SK-N-SH (cell line): Measurements from ENCODE around the gene TPH1. TPM values are rescaled to one million over a fixed set of nuclear protein-coding genes. Genes with fewer than 3 reads are reported as not detected.

Source experiments
- CTCF ChIA-PET: fragments of 300-600, 350-600 bp; formaldehyde crosslinking; extraction: SDS; loops from one replicate; lab custom pipeline; 2021; lab: Yijun Ruan, JAX
- POLR2A ChIA-PET: fragments of 350-600 bp; sonication (Branson Sonifier 250); formaldehyde crosslinking; extraction: SDS; loops from one replicate; lab custom pipeline; 2020; ENCODE audit warnings: antibody characterized with exemption, inconsistent platforms; lab: Yijun Ruan, JAX
- DNase-seq: peaks from one replicate; pipeline ENCODE4 v3.0.0; 2012
- H2AFZ ChIP-seq: fragments of 200-600 bp; sonication (generic); 2 replicates; pipeline ENCODE4 v1.8.1; 2016; ENCODE audit warnings: antibody characterized with exemption, mild to moderate bottlenecking, low read depth
- H3F3A ChIP-seq: fragments of 200-600 bp; sonication (generic); replicated peaks from 2 replicates; pipeline ENCODE3; 2016; ENCODE audit warnings: antibody characterized with exemption, mild to moderate bottlenecking; ENCODE audit not compliant: insufficient read depth
- H3K27ac ChIP-seq, 2 experiments: fragments of 200-500 bp in 1 of 2; fragments of 200-600 bp in 1 of 2; sonication (Bioruptor generic) in 1 of 2; sonication (generic), shearing (Covaris generic) in 1 of 2; 2 replicates each; pipeline versions ENCODE4 v1.5.1 to v1.6.1; 2014 to 2016; ENCODE audit warnings: low read depth in 2 of 2, inconsistent platforms in 1 of 2, low read length in 1 of 2, mild to moderate bottlenecking in 1 of 2, mixed read lengths in 1 of 2
- H3K27me3 ChIP-seq: fragments of 200-600 bp; sonication (generic), shearing (Covaris generic); 2 replicates; pipeline ENCODE4 v1.6.1; 2016; ENCODE audit warnings: mixed run types; ENCODE audit not compliant: insufficient read depth
- H3K36me3 ChIP-seq, 2 experiments: fragments of 200-500 bp in 1 of 2; fragments of 200-600 bp in 1 of 2; sonication (Bioruptor generic) in 1 of 2; sonication (generic) in 1 of 2; replicated peaks in 1 of 2; 2 replicates each; pipeline versions ENCODE3 to v1.5.1; 2014 to 2016; ENCODE audit warnings: low read length in 1 of 2, mild to moderate bottlenecking in 1 of 2; ENCODE audit not compliant: insufficient read depth in 2 of 2, control insufficient read depth in 1 of 2
- H3K4me1 ChIP-seq, 2 experiments: fragments of 200-500 bp in 1 of 2; fragments of 200-600 bp in 1 of 2; sonication (Bioruptor generic) in 1 of 2; sonication (generic), shearing (Covaris generic) in 1 of 2; 2 replicates each; pipeline versions ENCODE4 v1.5.1 to v1.6.1; 2014 to 2016; ENCODE audit warnings: low read depth in 1 of 2, low read length in 1 of 2, mixed run types in 1 of 2; ENCODE audit not compliant: insufficient read depth in 2 of 2, control insufficient read depth in 1 of 2
- H3K4me2 ChIP-seq: fragments of 200-600 bp; sonication (generic), shearing (Covaris generic); 2 replicates; pipeline ENCODE4 v1.6.1; 2017; ENCODE audit warnings: mixed run types
- H3K4me3 ChIP-seq, 2 experiments: fragments of 200-500 bp in 1 of 2; fragments of 200-600 bp in 1 of 2; sonication (Bioruptor generic) in 1 of 2; sonication (generic), shearing (Covaris generic) in 1 of 2; 2 replicates each; pipeline versions ENCODE4 v1.5.1 to v1.8.1; 2014 to 2016; ENCODE audit warnings: low read depth in 2 of 2, inconsistent platforms in 1 of 2, low read length in 1 of 2, mild to moderate bottlenecking in 1 of 2, mixed read lengths in 1 of 2, moderate library complexity in 1 of 2
- H3K79me2 ChIP-seq: fragments of 200-600 bp; sonication (generic); 2 replicates; pipeline ENCODE4 v1.8.1; 2017; ENCODE audit warnings: mild to moderate bottlenecking; ENCODE audit not compliant: insufficient read depth
- H3K9ac ChIP-seq: fragments of 200-600 bp; sonication (generic); 2 replicates; pipeline ENCODE4 v1.6.1; 2017; ENCODE audit warnings: mixed run types
- H3K9me2 ChIP-seq: fragments of 200-600 bp; sonication (generic); 2 replicates; pipeline ENCODE4 v1.6.1; 2017; ENCODE audit warnings: mixed run types
- H3K9me3 ChIP-seq: fragments of 200-600 bp; sonication (generic); 2 replicates; pipeline ENCODE4 v1.6.1; 2017; ENCODE audit warnings: mixed run types, mild to moderate bottlenecking, moderate library complexity
- H4K20me1 ChIP-seq: fragments of 200-600 bp; sonication (generic); 2 replicates; pipeline ENCODE4 v1.6.1; 2017; ENCODE audit warnings: mild to moderate bottlenecking, mixed run types; ENCODE audit not compliant: insufficient read depth
- CHD2 ChIP-seq: fragments of 150-350 bp; IDR thresholded peaks from 2 replicates; pipeline ENCODE4 v1.6.1; 2018; ENCODE audit warnings: low read length; ENCODE audit not compliant: partially characterized antibody
- CTCF ChIP-seq: fragments of 200-600 bp; sonication (generic); IDR thresholded peaks from 2 replicates; pipeline ENCODE4 v1.6.1; 2017; ENCODE audit warnings: antibody characterized with exemption, mild to moderate bottlenecking, moderate library complexity
- ELF1 ChIP-seq: IDR thresholded peaks from 2 replicates; pipeline ENCODE4 v1.4.0; 2012
- FOXM1 ChIP-seq: IDR thresholded peaks from 2 replicates; pipeline ENCODE4 v1.4.0; 2012; ENCODE audit warnings: low read depth, mild to moderate bottlenecking
- GABPA ChIP-seq: IDR thresholded peaks from 2 replicates; pipeline ENCODE4 v1.4.0; 2012; ENCODE audit warnings: low read depth, mild to moderate bottlenecking
- GATA2 ChIP-seq: sonication (generic); formaldehyde crosslinking; IDR thresholded peaks from 2 replicates; pipeline ENCODE4 v1.5.0; 2020; ENCODE audit warnings: mild to moderate bottlenecking, missing genetic modification reagents
- JUND ChIP-seq: IDR thresholded peaks from 2 replicates; pipeline ENCODE4 v1.4.0; 2012
- MEF2A ChIP-seq: IDR thresholded peaks from 2 replicates; pipeline ENCODE4 v1.4.0; 2012; ENCODE audit warnings: low read depth, borderline replicate concordance
- POLR2AphosphoS5 ChIP-seq: IDR thresholded peaks from 2 replicates; pipeline ENCODE4 v1.6.1; 2012; ENCODE audit warnings: low read depth, low read length
- RAD21 ChIP-seq: IDR thresholded peaks from 2 replicates; pipeline ENCODE4 v1.6.1; 2012; ENCODE audit warnings: mild to moderate bottlenecking, low read length
- REST ChIP-seq: IDR thresholded peaks from 2 replicates; pipeline ENCODE4 v1.6.1; 2012; ENCODE audit warnings: mild to moderate bottlenecking, low read depth, low read length, moderate library complexity
- RFX5 ChIP-seq: IDR thresholded peaks from 2 replicates; pipeline ENCODE4 v1.6.1; 2012; ENCODE audit warnings: mild to moderate bottlenecking, improper control_type of control experiment, low read length
- RXRA ChIP-seq: IDR thresholded peaks from 2 replicates; pipeline ENCODE4 v1.4.0; 2012; ENCODE audit warnings: low read depth, mild to moderate bottlenecking, borderline replicate concordance
- TAF1 ChIP-seq: IDR thresholded peaks from 2 replicates; pipeline ENCODE4 v1.6.1; 2012; ENCODE audit warnings: low read depth, mild to moderate bottlenecking, low read length, moderate library complexity, borderline replicate concordance
- TCF12 ChIP-seq: IDR thresholded peaks from 2 replicates; pipeline ENCODE4 v1.4.0; 2012
- USF1 ChIP-seq: IDR thresholded peaks from 2 replicates; pipeline ENCODE4 v1.4.0; 2012; ENCODE audit warnings: low read depth, borderline replicate concordance
- WGBS: methylation state at CpG from one replicate; pipeline ENCODE4 v1.1.6; 2017; ENCODE audit warnings: low lambda C conversion rate; 5-methylcytosine and 5-hydroxymethylcytosine counted together
- polyA plus RNA-seq, 3 experiments: library from polyadenylated mRNA; depleted of rRNA; stranded (reverse); fragments of >200 nt; gene quantifications; 2 replicates each; pipeline ENCODE4 v1.2.3, GENCODE V29; 2012
- TF ChIP-seq, protein P1 (sequence below): fragments of 150-350 bp; IDR thresholded peaks from 2 replicates; pipeline ENCODE4 v1.6.1; 2017; ENCODE audit warnings: antibody characterized with exemption, low read length, low read depth, borderline replicate concordance
- TF ChIP-seq, protein P2 (sequence below): IDR thresholded peaks from 2 replicates; pipeline ENCODE4 v1.4.0; 2012; ENCODE audit warnings: low read depth
- TF ChIP-seq, protein P3 (sequence below): IDR thresholded peaks from 2 replicates; pipeline ENCODE4 v1.4.0; 2012; ENCODE audit warnings: low read depth, borderline replicate concordance

Gene TPH1
- polyA plus RNA-seq, 1 of the 3 experiments (the other 2 are of a cell fraction) = 0.03 TPM

GRCh38 chr11:18091731-18092130 is 45.7 kb upstream of the TPH1 start:
- Histone ChIP-seq H3K4me3 (no peak overlapping the region), H3K27ac (no peak overlapping the region), H3K4me2 (no peak overlapping the region), H3K36me3 (peaks cover 63 to 93% of the 10 kb centered on the region in 2 experiments), H3K79me2 (no peaks in the 10 kb centered on the region; the same call in 1 of the 2 replicates), H3K4me1 (no peaks in the 10 kb centered on the region), H3K9ac (no peak overlapping the region), H3F3A (no peaks in the 10 kb centered on the region), H3K9me3 (no peaks in the 10 kb centered on the region), H4K20me1 (no peaks in the 10 kb centered on the region), H2AFZ (no peak overlapping the region), H3K9me2 (no peaks in the 10 kb centered on the region), H3K27me3 (no peaks in the 10 kb centered on the region)
- CTCF ChIA-PET = interaction anchor here (1.2 to 1.8 kb wide), 2 partner anchors 100 to 361 kb away, joined by 4 to 5 read pairs; no protein-coding TSS in a partner anchor
- no peak for DNase-seq
- TF ChIP-seq, protein P1, sequence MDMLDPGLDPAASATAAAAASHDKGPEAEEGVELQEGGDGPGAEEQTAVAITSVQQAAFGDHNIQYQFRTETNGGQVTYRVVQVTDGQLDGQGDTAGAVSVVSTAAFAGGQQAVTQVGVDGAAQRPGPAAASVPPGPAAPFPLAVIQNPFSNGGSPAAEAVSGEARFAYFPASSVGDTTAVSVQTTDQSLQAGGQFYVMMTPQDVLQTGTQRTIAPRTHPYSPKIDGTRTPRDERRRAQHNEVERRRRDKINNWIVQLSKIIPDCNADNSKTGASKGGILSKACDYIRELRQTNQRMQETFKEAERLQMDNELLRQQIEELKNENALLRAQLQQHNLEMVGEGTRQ = no peak
- no peak for TF ChIP-seq USF1
- no peak for TF ChIP-seq CHD2
- TF ChIP-seq MEF2A = no peak
- no peak for TF ChIP-seq RXRA
- no peak for TF ChIP-seq GABPA
- TF ChIP-seq RAD21 = no peak
- TF ChIP-seq, protein P2, sequence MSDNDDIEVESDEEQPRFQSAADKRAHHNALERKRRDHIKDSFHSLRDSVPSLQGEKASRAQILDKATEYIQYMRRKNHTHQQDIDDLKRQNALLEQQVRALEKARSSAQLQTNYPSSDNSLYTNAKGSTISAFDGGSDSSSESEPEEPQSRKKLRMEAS = no peak
- no peak for TF ChIP-seq TCF12
- no peak for TF ChIP-seq JUND
- TF ChIP-seq CTCF = no peak
- no peak for TF ChIP-seq ELF1
- TF ChIP-seq RFX5 = no peak
- TF ChIP-seq TAF1 = no peak
- TF ChIP-seq GATA2 (CRISPR knock-in tag) = no peak
- TF ChIP-seq, protein P3, sequence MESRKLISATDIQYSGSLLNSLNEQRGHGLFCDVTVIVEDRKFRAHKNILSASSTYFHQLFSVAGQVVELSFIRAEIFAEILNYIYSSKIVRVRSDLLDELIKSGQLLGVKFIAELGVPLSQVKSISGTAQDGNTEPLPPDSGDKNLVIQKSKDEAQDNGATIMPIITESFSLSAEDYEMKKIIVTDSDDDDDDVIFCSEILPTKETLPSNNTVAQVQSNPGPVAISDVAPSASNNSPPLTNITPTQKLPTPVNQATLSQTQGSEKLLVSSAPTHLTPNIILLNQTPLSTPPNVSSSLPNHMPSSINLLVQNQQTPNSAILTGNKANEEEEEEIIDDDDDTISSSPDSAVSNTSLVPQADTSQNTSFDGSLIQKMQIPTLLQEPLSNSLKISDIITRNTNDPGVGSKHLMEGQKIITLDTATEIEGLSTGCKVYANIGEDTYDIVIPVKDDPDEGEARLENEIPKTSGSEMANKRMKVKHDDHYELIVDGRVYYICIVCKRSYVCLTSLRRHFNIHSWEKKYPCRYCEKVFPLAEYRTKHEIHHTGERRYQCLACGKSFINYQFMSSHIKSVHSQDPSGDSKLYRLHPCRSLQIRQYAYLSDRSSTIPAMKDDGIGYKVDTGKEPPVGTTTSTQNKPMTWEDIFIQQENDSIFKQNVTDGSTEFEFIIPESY = no peak
- no peak for TF ChIP-seq FOXM1
- no peak for TF ChIP-seq REST
- no peak for TF ChIP-seq POLR2AphosphoS5
- POLR2A ChIA-PET = no interaction called here
- 90% methylated on average over 2 of the region's 2 CpGs for WGBS
